LHCN-M2 (cell line): ENCODE results near the gene HEPHL1. TPM values are rescaled to one million over a fixed set of nuclear protein-coding genes. Genes with fewer than 3 reads are reported as not detected.
"Not testable (repeated sequence)": the region's sequence is repeated elsewhere in the genome, so short reads cannot be mapped to it uniquely, and the experiment has no call there.

Experiments used
- DNase-seq: peaks from one replicate; pipeline ENCODE4 v3.0.0-alpha.2; 2012; ENCODE audit warnings: low read depth
- total RNA-seq: library from RNA; depleted of rRNA; stranded (reverse); fragments of >200 nt; gene quantifications from 2 replicates; pipeline ENCODE4 v1.2.3, GENCODE V29; 2014

The HEPHL1 gene
- total RNA-seq, 1 experiment from 2014 or later = not detected

DNA sequence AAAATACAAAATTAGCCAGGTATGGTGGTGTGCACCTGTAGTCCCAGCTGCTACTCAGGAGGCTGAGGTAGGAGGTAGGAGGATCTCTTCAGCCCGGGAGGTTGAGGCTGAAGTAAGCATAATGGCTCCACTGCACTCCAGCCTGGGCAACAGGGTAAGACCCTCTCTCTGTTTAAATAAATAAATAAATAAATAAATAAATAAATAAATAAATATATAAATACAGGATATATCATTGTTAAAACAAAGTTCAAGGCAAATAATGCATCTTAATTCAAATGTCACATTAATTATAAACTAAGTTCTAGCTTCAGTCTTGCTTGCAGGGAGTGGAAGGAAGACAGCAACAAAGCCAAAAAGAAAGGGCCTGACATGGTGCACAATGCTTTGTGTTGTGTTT, 63.0 kb downstream of the HEPHL1 start:
- DNase-seq = no peak

DNA sequence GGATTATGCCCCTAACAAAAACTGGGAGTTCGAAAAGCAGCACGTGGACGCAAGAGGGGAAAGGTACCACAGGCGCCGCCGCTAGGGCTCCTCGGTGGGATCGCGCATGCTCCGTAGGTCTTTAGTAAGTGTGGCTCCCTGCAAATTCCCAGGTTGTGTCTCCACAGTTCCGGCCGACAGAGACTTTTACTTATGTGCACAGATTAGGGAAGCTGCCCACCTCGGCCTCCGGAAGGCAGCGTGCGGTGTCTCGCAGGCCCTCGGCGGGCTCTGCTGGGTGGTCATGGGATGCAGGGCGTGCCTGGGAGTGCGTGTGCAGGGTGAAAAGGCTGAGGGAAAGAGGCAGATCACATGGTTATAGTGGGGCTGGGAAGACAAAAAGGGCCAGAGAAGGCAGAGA, 67.8 kb downstream of the HEPHL1 start:
- DNase-seq = no peak

DNA sequence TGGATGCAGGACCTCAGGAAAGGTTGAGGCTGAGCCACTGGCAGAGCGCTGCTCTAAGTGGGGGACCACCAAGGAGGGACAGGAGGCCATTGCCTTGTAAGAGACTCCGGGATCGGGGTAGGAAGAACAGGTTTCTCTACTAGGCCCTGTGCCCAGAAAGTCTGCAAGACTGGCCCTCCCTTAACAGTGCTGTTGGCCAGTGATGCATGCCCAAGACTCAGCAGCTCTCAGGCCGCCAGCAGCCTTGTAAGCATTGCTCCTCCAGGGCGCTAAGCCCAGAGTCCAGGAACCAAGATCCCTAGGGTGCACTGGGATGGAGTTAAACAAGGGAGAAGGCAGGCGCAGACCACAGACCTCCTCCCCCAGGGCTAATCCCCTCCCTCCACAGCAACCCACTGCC, 68.2 kb downstream of the HEPHL1 start:
- no peak for DNase-seq

DNA sequence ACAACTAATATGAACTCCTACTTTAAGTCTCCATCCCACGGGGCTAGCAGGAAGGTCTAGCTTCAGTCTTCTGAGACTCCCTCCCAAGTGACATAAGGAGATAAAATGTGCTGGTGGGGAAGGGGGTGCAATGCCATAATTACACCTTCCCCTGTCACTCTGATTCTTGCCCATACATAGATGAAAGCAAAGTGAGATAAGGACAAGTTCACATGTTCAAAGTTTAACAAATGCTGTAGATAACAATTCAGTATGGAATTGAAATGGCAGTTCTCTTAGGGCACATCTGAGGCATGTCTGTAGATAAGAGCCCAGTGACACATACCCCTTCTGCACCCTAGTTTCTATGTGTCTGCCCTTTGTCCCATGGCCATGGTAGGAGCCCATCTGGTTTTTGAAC, 69.2 kb downstream of the HEPHL1 start:
- no peak for DNase-seq

DNA sequence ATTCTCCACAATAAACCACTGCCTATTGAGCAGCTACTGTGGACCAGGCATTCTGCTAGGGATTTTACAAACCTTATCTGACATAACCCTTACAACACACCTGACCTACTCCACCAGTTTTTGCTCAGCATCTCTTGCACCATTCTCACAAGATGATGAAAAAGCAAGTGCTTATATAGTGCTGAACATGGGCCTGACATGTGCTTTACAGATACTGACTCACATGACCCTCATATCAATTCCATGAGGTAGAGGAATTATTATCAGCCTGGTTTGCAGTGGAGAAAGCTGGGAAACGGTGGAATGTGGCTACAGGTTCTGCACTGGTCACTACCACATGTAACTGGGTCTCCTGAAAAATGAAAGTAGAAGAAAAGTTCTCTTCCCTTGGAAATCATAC, 69.9 kb downstream of the HEPHL1 start:
- DNase-seq = no peak

DNA sequence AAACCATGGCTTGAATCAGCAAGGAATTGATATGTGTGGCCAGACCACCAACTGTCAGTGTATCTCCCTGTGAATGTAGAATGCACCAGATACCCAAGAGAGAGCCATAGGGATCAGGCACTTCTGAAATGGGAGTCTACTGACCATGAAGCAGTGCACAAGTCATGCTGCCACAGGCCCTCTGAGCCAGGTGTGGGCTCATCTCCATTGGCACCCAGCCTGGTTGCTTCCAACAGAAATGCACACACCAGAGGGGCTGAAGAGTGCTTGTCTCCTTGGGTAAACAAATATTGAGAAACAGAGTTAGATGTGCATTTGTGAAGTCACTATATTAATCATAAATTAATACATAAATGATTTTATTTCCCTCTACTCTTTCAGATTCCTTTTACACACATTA, 79.1 kb downstream of the HEPHL1 start:
- no peak for DNase-seq

DNA sequence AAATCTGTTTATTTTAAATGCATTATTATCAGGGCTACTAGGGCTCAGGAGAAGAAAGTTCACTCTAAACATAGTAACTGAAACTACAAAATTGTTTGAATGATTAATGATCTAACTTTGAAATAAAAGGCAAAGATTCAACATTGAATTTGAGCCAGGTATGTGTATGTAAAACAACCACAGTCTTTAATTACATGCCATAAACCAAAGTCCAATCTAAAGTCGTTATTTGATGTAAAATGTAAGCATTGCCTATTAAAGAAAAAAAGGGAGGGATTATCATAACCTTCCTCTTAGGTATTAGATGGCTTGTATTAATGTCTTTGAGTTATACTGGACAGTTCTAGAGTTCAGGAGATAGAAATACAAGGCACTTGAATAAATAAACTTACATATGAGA, 82.3 kb downstream of the HEPHL1 start:
- no peak for DNase-seq

DNA sequence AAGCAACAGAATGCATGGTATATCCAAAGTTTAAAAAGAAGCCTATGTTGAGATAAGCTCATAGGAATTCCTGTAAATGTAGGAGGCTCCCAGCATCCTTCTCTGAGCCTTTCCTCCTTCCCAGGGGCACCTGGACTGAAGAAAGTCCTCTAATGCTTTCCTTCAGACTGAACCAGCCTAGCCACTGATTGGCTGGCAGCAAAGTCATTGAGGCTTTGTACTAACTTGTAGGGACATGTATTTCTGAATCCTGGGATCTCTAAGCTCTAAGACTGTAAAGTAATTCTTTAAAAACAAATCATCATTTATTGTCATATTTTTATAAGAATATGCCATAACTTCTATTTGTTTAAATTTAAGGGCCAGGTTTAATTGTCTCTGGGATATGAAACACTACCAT, 83.6 kb downstream of the HEPHL1 start:
- no peak for DNase-seq

DNA sequence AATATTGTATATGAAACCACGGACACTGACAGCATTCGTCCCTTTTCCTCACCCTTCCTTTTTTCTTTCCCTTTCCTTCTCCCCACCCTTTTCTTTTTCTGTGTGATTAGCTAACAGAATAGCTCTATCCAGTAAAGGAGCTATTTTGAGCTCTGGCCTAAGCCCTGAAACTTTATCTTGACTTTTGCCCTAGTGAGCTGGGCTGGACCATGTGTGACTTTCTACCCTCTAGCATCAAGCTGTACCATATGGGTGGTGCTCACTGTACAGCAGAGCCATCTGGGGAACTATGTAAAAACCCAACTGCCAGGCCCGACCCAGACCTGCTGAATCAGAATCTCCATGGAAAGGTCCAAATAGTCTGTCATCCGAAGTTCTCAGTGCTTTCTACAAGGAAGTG, 85.6 kb downstream of the HEPHL1 start:
- DNase-seq = no peak

DNA sequence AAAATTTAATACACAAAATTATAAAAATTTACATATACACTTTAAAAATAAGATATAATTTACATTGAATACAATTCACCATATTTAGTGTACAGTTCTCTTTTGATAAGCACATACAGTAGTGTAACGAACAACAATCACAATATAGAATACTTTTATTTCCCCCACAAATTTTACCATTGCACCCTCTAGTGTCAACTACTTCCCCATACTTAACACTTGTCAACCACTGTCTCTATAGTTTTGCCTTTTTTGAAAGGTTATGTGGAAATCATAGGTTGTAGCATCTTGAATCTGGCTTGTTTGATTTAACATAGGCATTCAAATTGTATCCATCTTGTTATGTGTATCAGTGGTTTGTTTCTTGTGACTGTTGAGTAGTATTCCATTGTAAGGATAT, 86.2 kb downstream of the HEPHL1 start:
- no peak for DNase-seq

DNA sequence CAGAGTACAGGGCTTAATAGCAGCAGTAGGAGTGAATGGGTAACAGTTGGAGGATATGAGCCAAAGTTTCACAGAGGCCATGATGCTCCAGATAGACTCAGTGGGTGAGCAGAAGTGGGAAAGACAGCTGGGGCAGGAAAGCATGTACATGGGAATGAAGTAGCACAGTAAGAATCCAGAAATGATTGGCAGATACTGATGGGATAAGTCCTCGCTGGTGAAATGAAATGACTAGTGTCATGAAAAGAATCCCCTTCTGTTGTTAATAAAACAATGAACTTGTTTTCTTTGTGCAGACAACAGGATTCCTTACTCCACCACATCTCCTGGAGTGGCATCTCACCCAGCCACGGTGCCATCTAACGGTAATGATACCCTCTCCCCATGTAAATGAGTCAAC, 90.1 kb downstream of the HEPHL1 start:
- no peak for DNase-seq

DNA sequence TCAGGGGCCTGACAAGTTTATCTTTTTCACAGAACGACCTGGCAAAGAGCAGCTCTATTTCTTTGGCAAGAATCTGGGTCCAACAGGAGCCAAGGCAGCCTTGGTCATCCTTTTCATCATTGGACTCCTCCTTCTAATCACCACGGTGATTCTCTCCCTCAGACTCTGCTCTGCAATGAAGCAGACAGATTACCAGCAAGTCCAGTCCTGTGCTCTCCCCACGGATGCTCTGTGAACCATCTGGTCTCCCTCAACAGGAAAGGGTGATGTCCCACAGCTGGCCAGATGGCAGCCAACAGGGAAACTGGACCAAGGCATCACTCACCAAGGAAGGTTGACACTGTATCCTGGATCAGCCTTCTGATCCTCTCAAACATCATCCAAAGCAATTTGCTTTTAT, 90.5 kb downstream of the HEPHL1 start:
- no peak for DNase-seq

DNA sequence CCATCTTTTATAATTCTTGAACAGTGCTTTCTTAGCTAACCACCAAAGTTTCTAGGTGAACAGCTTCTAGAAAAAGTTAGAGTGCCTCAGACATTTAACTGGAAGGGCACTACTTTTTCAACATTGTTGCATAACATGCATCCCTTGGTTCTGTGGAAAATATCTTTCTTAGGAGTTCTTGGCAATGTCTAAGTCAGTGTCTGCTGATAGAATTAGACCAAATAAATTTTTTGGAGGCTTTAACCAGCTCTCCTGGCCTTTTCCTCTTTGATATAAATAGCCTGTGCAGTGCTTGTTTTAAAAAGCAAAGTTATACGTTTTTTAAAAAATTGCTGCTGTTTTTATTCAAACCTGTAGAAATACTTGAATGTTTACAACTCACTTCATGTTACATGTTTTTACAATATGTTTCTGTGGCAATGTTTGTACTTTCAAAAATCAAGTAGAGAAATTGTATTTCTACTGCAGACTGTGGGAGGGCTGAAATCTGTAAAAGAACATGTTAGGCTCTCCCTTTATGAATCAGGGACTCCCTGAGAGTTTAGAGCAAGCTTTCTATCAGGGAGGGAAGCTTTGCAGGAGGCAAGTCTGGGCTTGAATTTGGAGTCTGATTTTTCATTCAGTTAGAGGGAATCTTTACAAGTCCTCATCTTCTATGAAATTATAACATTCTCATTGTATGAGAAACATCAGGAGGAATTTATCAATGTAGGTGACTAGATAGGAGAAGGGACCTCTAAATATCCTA, 91.2 kb downstream of the HEPHL1 start:
- DNase-seq = no peak

DNA sequence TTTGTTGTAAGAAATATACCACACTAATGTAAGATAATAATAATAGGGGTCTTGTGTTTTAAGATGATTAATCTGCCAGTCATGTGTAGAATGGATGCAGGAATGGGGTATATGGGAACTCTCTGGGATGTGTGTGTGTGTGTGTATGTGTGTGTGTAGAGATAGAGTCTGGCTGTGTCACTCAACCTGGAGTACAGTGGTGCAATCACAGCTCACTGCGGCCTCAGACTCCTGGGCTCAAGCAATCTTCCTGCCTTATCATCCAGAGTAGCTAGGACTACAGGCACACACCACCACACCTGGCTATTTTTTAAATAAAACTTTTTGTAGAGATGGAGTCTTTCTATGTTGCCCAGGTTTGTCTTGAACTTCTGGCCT, 96.0 kb downstream of the HEPHL1 start:
- no peak for DNase-seq

DNA sequence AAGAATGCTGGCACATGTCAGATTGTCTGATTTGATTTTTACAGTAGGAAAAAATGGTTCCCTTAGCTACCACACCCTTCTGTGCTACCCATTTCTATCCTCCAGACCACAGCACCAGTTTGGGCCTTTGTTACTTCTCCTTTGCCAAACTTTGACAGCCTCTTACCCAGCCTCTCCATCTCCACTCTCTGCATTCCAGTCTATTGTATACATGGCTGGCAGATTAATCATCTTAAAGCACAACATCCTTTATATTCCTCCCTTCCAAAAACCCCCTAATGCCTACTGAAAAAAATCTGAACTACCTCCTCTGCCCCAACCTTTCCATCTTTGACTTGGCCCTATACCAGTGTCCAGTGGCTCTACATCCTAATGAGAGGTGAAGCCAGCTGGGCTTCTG, 96.7 kb downstream of the HEPHL1 start:
- no peak for DNase-seq

DNA sequence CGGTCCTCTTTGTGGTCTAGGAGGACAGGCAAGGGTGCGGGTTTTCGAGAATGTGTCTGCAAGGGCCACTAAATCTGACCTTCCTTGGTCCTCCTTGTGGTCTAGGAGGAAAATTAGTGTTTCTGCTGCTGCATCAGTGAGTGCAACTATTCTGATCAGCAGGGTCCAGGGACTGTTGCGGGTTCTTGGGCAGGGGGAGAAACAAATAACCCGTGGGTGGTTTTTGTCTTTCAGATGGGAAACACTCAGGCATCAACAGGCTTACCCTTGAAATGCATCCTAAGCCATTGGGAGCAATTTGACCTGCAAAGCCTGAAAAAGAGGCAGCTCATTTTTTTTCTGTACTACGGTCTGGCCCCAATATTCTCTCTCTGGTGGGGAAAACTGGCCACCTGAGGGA, 98.5 kb downstream of the HEPHL1 start:
- not testable (repeated sequence) for DNase-seq

DNA sequence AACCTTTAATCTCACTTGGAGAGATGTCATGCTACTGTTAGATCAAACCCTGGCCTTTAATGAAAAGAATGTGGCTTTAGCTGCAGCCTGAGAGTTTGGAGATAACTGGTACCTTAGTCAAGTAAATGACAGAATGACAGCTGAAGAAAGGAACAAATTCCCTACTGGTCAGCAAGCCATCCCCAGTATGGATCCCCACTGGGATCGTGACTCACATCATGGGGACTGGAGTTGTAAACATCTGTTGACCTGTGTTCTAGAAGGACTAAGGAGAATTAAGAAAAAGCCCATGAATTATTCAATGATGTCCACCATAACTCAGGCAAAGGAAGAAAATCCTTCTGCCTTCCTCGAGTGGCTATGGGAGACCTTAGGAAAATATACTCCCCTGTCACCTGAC, 99.4 kb downstream of the HEPHL1 start:
- not testable (repeated sequence) for DNase-seq

DNA sequence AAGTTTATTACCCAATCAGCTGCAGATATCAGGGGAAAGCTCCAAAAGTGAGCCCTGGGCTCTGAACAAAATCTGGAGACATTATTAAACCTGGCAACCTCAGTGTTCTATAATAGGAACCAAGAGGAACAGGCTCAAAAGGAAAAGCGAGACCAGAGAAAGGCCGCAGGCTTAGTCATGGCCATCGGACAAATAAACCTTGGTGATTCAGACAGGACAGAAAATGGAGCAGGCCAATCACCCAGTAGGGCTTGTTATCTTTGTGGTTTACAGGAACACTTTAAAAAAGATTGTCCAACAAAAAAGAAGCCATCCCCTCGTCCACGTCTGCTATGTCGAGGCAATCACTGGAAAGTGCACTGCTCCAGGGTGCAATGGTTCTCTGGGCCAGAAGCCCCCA, 99.8 kb downstream of the HEPHL1 start:
- DNase-seq = no peak

DNA sequence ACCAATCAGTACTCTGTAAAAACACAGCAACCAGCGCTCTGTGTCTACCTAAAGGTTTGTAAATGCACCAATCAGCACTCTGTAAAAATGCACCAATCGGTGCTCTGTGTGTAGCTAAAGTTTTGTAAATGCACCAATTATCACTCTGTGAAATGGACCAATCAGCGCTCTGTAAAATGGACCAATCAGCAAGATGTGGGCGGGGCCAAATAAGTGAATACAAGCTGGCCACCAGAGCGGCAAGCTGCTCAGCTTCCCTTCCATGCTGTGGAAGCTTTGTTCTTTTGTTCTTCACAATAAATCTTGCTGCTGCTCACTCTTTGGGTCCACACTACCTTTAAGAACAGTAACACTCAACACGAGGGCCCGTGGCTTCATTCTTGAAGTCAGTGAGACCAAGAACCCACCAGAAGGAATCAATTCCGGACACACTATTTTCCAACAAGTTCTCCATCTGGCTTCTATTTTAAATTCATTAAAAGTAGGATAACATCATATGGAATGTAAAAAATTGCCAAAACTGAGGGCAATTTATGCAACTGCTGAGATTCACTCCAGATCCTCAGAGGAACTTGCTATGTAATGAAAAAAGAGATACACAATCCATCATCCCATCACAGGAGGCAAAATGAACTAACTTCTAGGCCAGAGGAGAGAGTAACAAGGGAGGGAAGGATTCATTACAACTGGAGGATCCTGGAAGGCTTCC, 104.4 kb downstream of the HEPHL1 start:
- no peak for DNase-seq

DNA sequence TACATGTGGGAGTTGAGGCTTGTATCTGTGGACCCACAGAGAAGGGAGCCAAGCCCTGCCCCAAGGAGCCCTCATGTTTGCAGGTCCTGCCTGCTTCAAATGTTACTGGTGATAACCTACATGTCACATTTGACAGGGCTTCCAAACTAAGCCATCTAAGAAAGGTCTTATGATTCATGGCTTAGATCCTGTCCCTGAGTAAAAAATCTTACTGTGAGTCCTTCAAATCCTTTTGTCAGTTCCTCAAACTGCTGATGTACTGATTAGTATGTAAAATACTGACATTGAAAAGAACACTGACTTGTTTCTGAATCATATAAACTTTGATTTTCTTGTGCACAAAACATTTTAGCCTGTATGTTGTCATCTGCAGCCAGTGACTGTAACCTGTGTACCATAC, 106.5 kb downstream of the HEPHL1 start:
- no peak for DNase-seq

DNA sequence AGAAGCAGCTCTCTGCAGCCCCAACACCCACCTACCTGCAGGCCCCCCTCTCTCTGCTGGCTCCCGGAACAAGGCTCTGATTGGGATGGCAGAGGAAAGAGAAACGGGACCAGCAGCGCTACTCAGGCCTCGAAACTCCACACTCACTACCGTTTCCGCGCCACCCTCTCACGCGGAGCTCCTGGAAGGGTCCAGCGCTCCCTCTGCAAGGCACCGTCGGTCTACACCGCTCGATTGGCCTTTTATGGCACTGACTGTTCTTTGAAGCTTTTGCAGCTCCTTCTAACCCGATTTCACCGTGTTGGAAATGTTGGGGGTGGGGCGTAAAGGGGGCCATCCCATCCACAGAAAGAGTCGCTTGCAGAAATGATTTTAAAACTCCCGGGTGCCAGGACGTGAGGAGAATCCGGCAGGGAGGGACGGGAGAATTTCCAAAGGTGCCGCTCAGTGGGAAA, 107.2 kb downstream of the HEPHL1 start:
- no peak for DNase-seq

DNA sequence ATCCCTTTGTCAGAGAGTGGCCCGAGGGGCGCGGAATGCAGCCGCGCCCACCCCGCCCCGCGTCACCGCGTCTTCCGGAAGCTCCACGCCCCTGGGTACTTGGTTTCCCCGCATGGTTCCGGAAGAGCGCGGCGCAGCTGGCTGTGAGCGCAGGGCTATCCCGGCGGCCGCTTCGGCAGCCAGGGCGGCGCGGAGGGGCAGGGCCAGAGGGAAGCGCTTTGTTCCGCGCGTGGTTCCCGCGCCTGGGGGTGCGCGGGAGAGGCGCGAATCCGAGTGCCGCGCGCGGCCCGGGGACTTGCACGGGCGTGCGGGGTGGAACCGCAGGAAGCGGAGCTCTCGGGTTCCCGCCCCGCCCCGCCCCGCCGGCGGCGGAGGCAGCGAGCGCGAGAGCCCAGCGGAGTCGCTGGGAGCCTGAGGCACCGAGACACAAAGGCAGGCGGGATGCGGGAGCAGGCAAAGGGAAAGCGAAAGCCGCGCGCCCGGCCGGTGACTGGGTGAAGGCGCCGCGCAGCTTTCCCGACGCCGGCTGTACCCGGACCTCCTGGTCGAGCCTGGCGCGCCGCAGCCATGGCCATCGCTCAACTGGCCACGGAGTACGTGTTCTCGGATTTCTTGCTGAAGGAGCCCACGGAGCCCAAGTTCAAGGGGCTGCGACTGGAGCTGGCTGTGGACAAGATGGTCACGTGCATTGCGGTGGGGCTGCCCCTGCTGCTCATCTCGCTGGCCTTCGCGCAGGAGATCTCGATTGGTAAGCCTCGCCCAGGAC, 107.8 kb downstream of the HEPHL1 start, which contains the start of gene PANX1:
TSS of gene PANX1 (plus strand) at position 96 of the 766 bp plus-strand sequence. CDS start at position 568, 472 bp downstream.
- peak; percentile 81 for DNase-seq
